Progenitor cell of endocrine pancreas (in vitro differentiated cells): Measurements from ENCODE around the gene SCNN1G. TPM values are rescaled to one million over a fixed set of nuclear protein-coding genes. Genes with fewer than 3 reads are reported as not detected.

Experiments used
- DNase-seq: peaks from one replicate; pipeline ENCODE4 v3.0.0; 2021; ENCODE audit warnings: low spot score; ENCODE audit not compliant: unreplicated experiment
- H3K27ac Mint-ChIP-seq: 2 replicates; pipeline ENCODE4 v1.8.0; 2021; ENCODE audit warnings: mild to moderate bottlenecking, moderate library complexity, mixed read lengths
- H3K27me3 Mint-ChIP-seq: 2 replicates; pipeline ENCODE4 v1.8.0; 2021; ENCODE audit warnings: mixed read lengths
- H3K36me3 Mint-ChIP-seq: 2 replicates; pipeline ENCODE4 v1.8.0; 2022; ENCODE audit warnings: mixed read lengths; ENCODE audit not compliant: insufficient read depth
- H3K4me1 Mint-ChIP-seq: 2 replicates; pipeline ENCODE4 v1.8.0; 2021; ENCODE audit warnings: low read depth, mixed read lengths
- H3K4me3 Mint-ChIP-seq: 2 replicates; pipeline ENCODE4 v1.8.0; 2021; ENCODE audit warnings: low read depth, mild to moderate bottlenecking, moderate library complexity, mixed read lengths
- H3K9me3 Mint-ChIP-seq: 2 replicates; pipeline ENCODE4 v1.8.0; 2021; ENCODE audit warnings: low read depth, mixed read lengths
- CTCF ChIP-seq: fragments of 200-600 bp; sonication (generic); IDR thresholded peaks from one replicate; pipeline ENCODE4 v1.5.0; 2021; ENCODE audit warnings: antibody characterized with exemption, mild to moderate bottlenecking; ENCODE audit not compliant: unreplicated experiment
- total RNA-seq: library from RNA; stranded (reverse); gene quantifications from 2 replicates; pipeline ENCODE4 v1.2.1, GENCODE V29; 2021

The SCNN1G gene
- total RNA-seq, 1 donor from 2014 or later = 1.2 TPM

GRCh38 chr16:23214796-23215195 lies 32.3 kb downstream of the SCNN1G start:
- TF ChIP-seq CTCF = no peak
- Mint-ChIP-seq H3K27me3 (peaks cover 39% of the 10 kb centered on the region), H3K36me3 (no peaks in the 10 kb centered on the region), H3K9me3 (no peaks in the 10 kb centered on the region), H3K4me3 (no peak overlapping the region), H3K4me1 (no peaks in the 10 kb centered on the region), H3K27ac (no peak overlapping the region)
- no peak for DNase-seq

GRCh38 chr16:23215435-23215834 lies 32.9 kb downstream of the SCNN1G start:
- H3K4me3 Mint-ChIP-seq = no peak overlapping the region
- no peak overlapping the region for H3K27ac Mint-ChIP-seq
- no peak for DNase-seq
- no peaks in the 10 kb centered on the region for H3K36me3 Mint-ChIP-seq
- no peaks in the 10 kb centered on the region for H3K9me3 Mint-ChIP-seq
- no peak for TF ChIP-seq CTCF
- no peaks in the 10 kb centered on the region for H3K4me1 Mint-ChIP-seq
- H3K27me3 Mint-ChIP-seq = peaks cover 42% of the 10 kb centered on the region

GRCh38 chr16:23216658-23217246 lies 34.2 kb downstream of the SCNN1G start:
- Mint-ChIP-seq H3K4me3 (no peak overlapping the region), H3K4me1 (no peaks in the 10 kb centered on the region), H3K9me3 (no peaks in the 10 kb centered on the region), H3K36me3 (no peaks in the 10 kb centered on the region), H3K27ac (no peak overlapping the region), H3K27me3 (peaks cover 34% of the 10 kb centered on the region)
- DNase-seq = no peak
- no peak for TF ChIP-seq CTCF

- Mint-ChIP-seq H3K4me1 (no peaks in the 10 kb centered on the region), H3K4me3 (no peak overlapping the region), H3K27ac (no peak overlapping the region), H3K27me3 (peaks cover 34% of the 10 kb centered on the region), H3K36me3 (no peaks in the 10 kb centered on the region), H3K9me3 (no peaks in the 10 kb centered on the region)
- TF ChIP-seq CTCF = no peak
- DNase-seq = no peak
Measured at GRCh38 chr16:23217646-23218045, 35.1 kb downstream of the SCNN1G start.

- H3K9me3 Mint-ChIP-seq = no peaks in the 10 kb centered on the region
- no peak for DNase-seq
- H3K27me3 Mint-ChIP-seq = peaks cover 41% of the 10 kb centered on the region
- H3K4me1 Mint-ChIP-seq = no peaks in the 10 kb centered on the region
- no peaks in the 10 kb centered on the region for H3K36me3 Mint-ChIP-seq
- no peak overlapping the region for H3K4me3 Mint-ChIP-seq
- H3K27ac Mint-ChIP-seq = no peak overlapping the region
- TF ChIP-seq CTCF = no peak
Measured at GRCh38 chr16:23222929-23223328, 40.4 kb downstream of the SCNN1G start.
